Glutamatergic neuron (in vitro differentiated cells): ENCODE results near the gene AADACL4. TPM values are rescaled to one million over a fixed set of nuclear protein-coding genes. Genes with fewer than 3 reads are reported as not detected.

Source experiments
- DNase-seq: peaks from one replicate; pipeline ENCODE4 v3.0.0; 2022
- H3K27ac Mint-ChIP-seq: one replicate; pipeline ENCODE4 v1.8.0; 2020; ENCODE audit warnings: mild to moderate bottlenecking, mixed read lengths, inconsistent platforms; ENCODE audit not compliant: unreplicated experiment
- H3K27me3 Mint-ChIP-seq: one replicate; pipeline ENCODE4 v1.8.0; 2020; ENCODE audit warnings: mild to moderate bottlenecking, moderate library complexity, mixed read lengths, inconsistent platforms; ENCODE audit not compliant: unreplicated experiment
- H3K36me3 Mint-ChIP-seq: one replicate; pipeline ENCODE4 v1.8.0; 2020; ENCODE audit warnings: mild to moderate bottlenecking, mixed read lengths, inconsistent platforms; ENCODE audit not compliant: unreplicated experiment
- H3K4me1 Mint-ChIP-seq: one replicate; pipeline ENCODE4 v1.8.0; 2020; ENCODE audit warnings: mild to moderate bottlenecking, low read depth, mixed read lengths, inconsistent platforms; ENCODE audit not compliant: unreplicated experiment
- H3K4me3 Mint-ChIP-seq: one replicate; pipeline ENCODE4 v1.8.0; 2020; ENCODE audit warnings: mild to moderate bottlenecking, mixed read lengths, inconsistent platforms; ENCODE audit not compliant: unreplicated experiment
- H3K9me3 Mint-ChIP-seq: one replicate; pipeline ENCODE4 v1.8.0; 2020; ENCODE audit warnings: mild to moderate bottlenecking, moderate library complexity, mixed read lengths, inconsistent platforms; ENCODE audit not compliant: unreplicated experiment
- CTCF ChIP-seq: fragments of 200-600 bp; sonication (generic); IDR thresholded peaks from one replicate; pipeline ENCODE4 v1.5.0; 2021; ENCODE audit not compliant: partially characterized antibody, unreplicated experiment
- total RNA-seq: library from RNA; stranded (reverse); fragmentation: NEBNext Ultra II Directional; extraction: Animal tissue kit (Norgen Biotek cat#: 25700); gene quantifications from one replicate; pipeline ENCODE4 v1.2.1, GENCODE V29; 2021; ENCODE audit not compliant: unreplicated experiment

AADACL4 gene
- total RNA-seq, 1 donor from 2014 or later = not detected

- Mint-ChIP-seq H3K4me1 (peaks cover 3% of the 10 kb centered on the region), H3K27me3 (peaks cover 11% of the 10 kb centered on the region), H3K9me3 (peaks cover 3% of the 10 kb centered on the region), H3K36me3 (no peaks in the 10 kb centered on the region), H3K4me3 (peak overlapping the region; percentile 93), H3K27ac (no peak overlapping the region)
- no peak for DNase-seq
- no peak for TF ChIP-seq CTCF
Measured at GRCh38 chr1:12618965-12619791, 24.7 kb upstream of the AADACL4 start.

GRCh38 chr1:12619792-12620487 lies 23.9 kb upstream of the AADACL4 start:
- peak overlapping the region; percentile 30 for H3K4me3 Mint-ChIP-seq
- H3K27me3 Mint-ChIP-seq = peaks cover 11% of the 10 kb centered on the region

GRCh38 chr1:12620488-12620865 lies 23.4 kb upstream of the AADACL4 start:
- DNase-seq = no peak
- no peaks in the 10 kb centered on the region for H3K36me3 Mint-ChIP-seq
- H3K27ac Mint-ChIP-seq = no peak overlapping the region
- no peak overlapping the region for H3K4me3 Mint-ChIP-seq
- TF ChIP-seq CTCF = no peak
- peaks cover 4% of the 10 kb centered on the region for H3K9me3 Mint-ChIP-seq
- H3K4me1 Mint-ChIP-seq = peaks cover 3% of the 10 kb centered on the region
- peaks cover 13% of the 10 kb centered on the region for H3K27me3 Mint-ChIP-seq

More at GRCh38 chr1:12619792-12620487, 23.9 kb upstream of the AADACL4 start:
- TF ChIP-seq CTCF = peak; percentile 96
- Mint-ChIP-seq H3K36me3 (no peaks in the 10 kb centered on the region), H3K4me1 (peaks cover 3% of the 10 kb centered on the region), H3K9me3 (peaks cover 3% of the 10 kb centered on the region), H3K27ac (no peak overlapping the region)
- DNase-seq = peak; percentile 89

GRCh38 chr1:12620931-12621330 lies 23.0 kb upstream of the AADACL4 start:
- H3K36me3 Mint-ChIP-seq = no peaks in the 10 kb centered on the region
- peaks cover 3% of the 10 kb centered on the region for H3K4me1 Mint-ChIP-seq
- H3K4me3 Mint-ChIP-seq = no peak overlapping the region
- H3K9me3 Mint-ChIP-seq = peaks cover 4% of the 10 kb centered on the region
- H3K27me3 Mint-ChIP-seq = peaks cover 13% of the 10 kb centered on the region
- no peak for DNase-seq
- TF ChIP-seq CTCF = no peak
- H3K27ac Mint-ChIP-seq = no peak overlapping the region
